Measurements from ENCODE around the gene PXN.
"Not testable (repeated sequence)": the region's sequence is repeated elsewhere in the genome, so short reads cannot be mapped to it uniquely, and the experiment has no call there.

PXN gene

GRCh38 chr12:120193286-120193685 lies 72.2 kb downstream of the PXN start:
- not testable (repeated sequence) for ATAC-seq

GRCh38 chr12:120190985-120191480 lies 74.5 kb downstream of the PXN start:
- TF ChIP-seq ESRRG (CRISPR knock-in tag; IDR thresholded peaks at IDR 0.05) (no peak), CSDC2 (CRISPR knock-in tag; IDR thresholded peaks at IDR 0.05) (no peak), ARNTL (CRISPR knock-in tag; IDR thresholded peaks at IDR 0.05; ENCODE audit: borderline replicate concordance, low read depth) (no peak), TCF4 (CRISPR knock-in tag; IDR thresholded peaks at IDR 0.05; ENCODE audit: borderline replicate concordance) (no peak)
- no peak for ATAC-seq

- TF ChIP-seq ISL1 (CRISPR knock-in tag; IDR thresholded peaks at IDR 0.05) (no peak), ZFP30 (CRISPR knock-in tag; IDR thresholded peaks at IDR 0.05) (no peak), SNAI2 (CRISPR knock-in tag; IDR thresholded peaks at IDR 0.05) (no peak), ARNTL (CRISPR knock-in tag; IDR thresholded peaks at IDR 0.05; ENCODE audit: borderline replicate concordance, low read depth) (no peak), CSRNP3 (CRISPR knock-in tag; IDR thresholded peaks at IDR 0.05) (no peak), CSDC2 (CRISPR knock-in tag; IDR thresholded peaks at IDR 0.05) (no peak), ZNF70 (CRISPR knock-in tag; IDR thresholded peaks at IDR 0.05) (no peak), TCF4 (CRISPR knock-in tag; IDR thresholded peaks at IDR 0.05; ENCODE audit: borderline replicate concordance) (no peak), ESRRG (CRISPR knock-in tag; IDR thresholded peaks at IDR 0.05) (no peak), OSR1 (CRISPR knock-in tag; IDR thresholded peaks at IDR 0.05) (no peak), RARB (CRISPR knock-in tag; IDR thresholded peaks at IDR 0.05) (no peak), TOX (CRISPR knock-in tag; IDR thresholded peaks at IDR 0.05; ENCODE audit: borderline replicate concordance) (no peak)
- ATAC-seq: no peak
Observed at GRCh38 chr12:120190386-120190785, 75.1 kb downstream of the PXN start.

GRCh38 chr12:120186654-120187053 lies 78.9 kb downstream of the PXN start:
- no peak for ATAC-seq

GRCh38 chr12:120183211-120183631 lies 82.3 kb downstream of the PXN start:
- ATAC-seq: peak; percentile 32
- TF ChIP-seq RARB (CRISPR knock-in tag; IDR thresholded peaks at IDR 0.05): no peak
- no peak for TF ChIP-seq CSRNP3 (CRISPR knock-in tag; IDR thresholded peaks at IDR 0.05)
- no peak for TF ChIP-seq ZC3H10 (CRISPR knock-in tag; IDR thresholded peaks at IDR 0.05)
- TF ChIP-seq POU6F1 (CRISPR knock-in tag; IDR thresholded peaks at IDR 0.05; ENCODE audit: borderline replicate concordance, low read depth): no peak
- TF ChIP-seq PATZ1 (CRISPR knock-in tag; IDR thresholded peaks at IDR 0.05; ENCODE audit: borderline replicate concordance): no peak
- no peak for TF ChIP-seq ZNF8 (CRISPR knock-in tag; IDR thresholded peaks at IDR 0.05)
- TF ChIP-seq ISL1 (CRISPR knock-in tag; IDR thresholded peaks at IDR 0.05): no peak
- no peak for TF ChIP-seq ARNTL (CRISPR knock-in tag; IDR thresholded peaks at IDR 0.05; ENCODE audit: borderline replicate concordance, low read depth)
- no peak for TF ChIP-seq ZNF565 (CRISPR knock-in tag; conservative IDR thresholded peaks at IDR 0.05; ENCODE audit: low read depth)
- TF ChIP-seq TSHZ2 (CRISPR knock-in tag; IDR thresholded peaks at IDR 0.05): no peak
- no peak for TF ChIP-seq ZNF70 (CRISPR knock-in tag; IDR thresholded peaks at IDR 0.05)
- TF ChIP-seq CREB5 (CRISPR knock-in tag; IDR thresholded peaks at IDR 0.05; ENCODE audit: low read depth): no peak
- no peak for TF ChIP-seq TOX (CRISPR knock-in tag; IDR thresholded peaks at IDR 0.05; ENCODE audit: borderline replicate concordance)
- no peak for TF ChIP-seq OSR1 (CRISPR knock-in tag; IDR thresholded peaks at IDR 0.05)
- TF ChIP-seq TCF4 (CRISPR knock-in tag; IDR thresholded peaks at IDR 0.05; ENCODE audit: borderline replicate concordance): no peak
- no peak for TF ChIP-seq BACH2 (CRISPR knock-in tag; IDR thresholded peaks at IDR 0.05; ENCODE audit: borderline replicate concordance)
- TF ChIP-seq ZFP30 (CRISPR knock-in tag; IDR thresholded peaks at IDR 0.05): no peak
- TF ChIP-seq CSDC2 (CRISPR knock-in tag; IDR thresholded peaks at IDR 0.05): no peak
- no peak for TF ChIP-seq ESRRG (CRISPR knock-in tag; IDR thresholded peaks at IDR 0.05)

More at GRCh38 chr12:120186654-120187053, 78.9 kb downstream of the PXN start:
- no peak for TF ChIP-seq ESRRG (CRISPR knock-in tag; IDR thresholded peaks at IDR 0.05)

All from SK-N-SH treated with all-trans-retinoic acid at 6 μM for 48 hours (cell line).